Keratinocyte (primary cell): Measurements from ENCODE around the gene NTN5. TPM values are rescaled to one million over a fixed set of nuclear protein-coding genes. Genes with fewer than 3 reads are reported as not detected.
"Not testable (repeated sequence)": the region's sequence is repeated elsewhere in the genome, so short reads cannot be mapped to it uniquely, and the experiment has no call there.

Experiments used
- DNase-seq: peaks from one replicate; pipeline ENCODE4 v3.0.0-alpha.2; 2011; ENCODE audit warnings: low read depth, missing footprints, low spot score
- FAIRE-seq: peaks from 2 replicates; lab custom pipeline; 2011; peaks lifted over from hg19 to GRCh38; lab: Jason Lieb, UNC
- H2AFZ ChIP-seq: 2 replicates; pipeline ENCODE4 v1.6.0; 2012; ENCODE audit warnings: low read length, control low read depth, inconsistent platforms; ENCODE audit not compliant: control insufficient read depth
- H3K27ac ChIP-seq: 2 replicates; pipeline ENCODE4 v1.5.1; 2011; ENCODE audit warnings: low read length; ENCODE audit not compliant: control insufficient read depth, insufficient read depth
- H3K27me3 ChIP-seq: 3 replicates; pipeline ENCODE4 v1.6.0; 2011; ENCODE audit warnings: low read length; ENCODE audit not compliant: control insufficient read depth, insufficient read depth; ENCODE audit errors: extremely low read depth
- H3K36me3 ChIP-seq, 2 experiments: 2 replicates in 1 of 2; 3 replicates in 1 of 2; pipeline ENCODE4 v1.5.1; 2011; ENCODE audit warnings: low read length in 2 of 2, mild to moderate bottlenecking in 1 of 2; ENCODE audit not compliant: control insufficient read depth in 2 of 2, insufficient read depth in 2 of 2; ENCODE audit errors: extremely low read depth in 1 of 2
- H3K4me1 ChIP-seq: 3 replicates; pipeline ENCODE4 v1.5.1; 2011; ENCODE audit warnings: low read length; ENCODE audit not compliant: control insufficient read depth, insufficient read depth; ENCODE audit errors: extremely low read depth
- H3K4me2 ChIP-seq: 3 replicates; pipeline ENCODE4 v1.6.0; 2011; ENCODE audit warnings: low read depth, low read length; ENCODE audit not compliant: control insufficient read depth, insufficient read depth; ENCODE audit errors: extremely low read depth
- H3K4me3 ChIP-seq, 3 experiments: fragments of 200-600 bp in 1 of 3; sonication (generic) in 1 of 3; 2 replicates in 2 of 3; 3 replicates in 1 of 3; pipeline ENCODE4 v1.5.1; 2011 to 2016; ENCODE audit warnings: low read length in 3 of 3, mild to moderate bottlenecking in 3 of 3, control low read depth in 2 of 3, inconsistent platforms in 1 of 3, low read depth in 1 of 3, mixed read lengths in 1 of 3, mixed run types in 1 of 3, moderate library complexity in 1 of 3; ENCODE audit not compliant: control insufficient read depth in 2 of 3, insufficient read depth in 2 of 3; ENCODE audit errors: extremely low read depth in 1 of 3
- H3K79me2 ChIP-seq: 2 replicates; pipeline ENCODE4 v1.6.0; 2012; ENCODE audit warnings: low read length; ENCODE audit not compliant: control insufficient read depth, insufficient read depth
- H3K9ac ChIP-seq: 3 replicates; pipeline ENCODE4 v1.6.0; 2011; ENCODE audit warnings: low read length; ENCODE audit not compliant: control insufficient read depth, insufficient read depth; ENCODE audit errors: extremely low read depth
- H3K9me1 ChIP-seq: 3 replicates; pipeline ENCODE4 v1.6.0; 2011; ENCODE audit warnings: low read length; ENCODE audit not compliant: control insufficient read depth, insufficient read depth; ENCODE audit errors: extremely low read depth
- H3K9me3 ChIP-seq: 2 replicates; pipeline ENCODE4 v1.5.1; 2012; ENCODE audit warnings: low read depth, low read length; ENCODE audit not compliant: control insufficient read depth
- H4K20me1 ChIP-seq: 3 replicates; pipeline ENCODE4 v1.6.0; 2011; ENCODE audit warnings: low read length; ENCODE audit not compliant: control insufficient read depth, insufficient read depth; ENCODE audit errors: extremely low read depth
- EZH2 ChIP-seq: IDR thresholded peaks from one replicate; pipeline ENCODE4 v1.6.1; 2012; ENCODE audit warnings: inconsistent platforms, mild to moderate bottlenecking, low read length, moderate library complexity
- dilution Hi-C: fragments of 300-500 bp; cut with MboI; formaldehyde crosslinking; loops from one replicate; pipeline ENCODE4 v1.7.0; 2020; ENCODE audit warnings: low sequenced_read_pairs; ENCODE audit not compliant: extremely low pct_ligation_motif_present
- polyA plus RNA-seq, 5 experiments: library from polyadenylated mRNA; depleted of rRNA in 3 of 5; stranded (reverse) in 3 of 5; stranded (forward) in 1 of 5; unstranded in 1 of 5; fragments of >200 nt; gene quantifications; 1 replicate in 1 of 5; 2 replicates in 3 of 5; 3 replicates in 1 of 5; pipeline versions ENCODE4 v1.2.1 to v1.2.3, GENCODE V29; 2011 to 2012; ENCODE audit warnings: missing spikeins in 2 of 5, low read depth in 1 of 5, low replicate concordance in 1 of 5
- TF ChIP-seq, protein P1 (sequence below), 3 experiments: IDR thresholded peaks in 1 of 3; conservative IDR thresholded peaks in 1 of 3; optimal IDR thresholded peaks in 1 of 3; 2 replicates in 2 of 3; 3 replicates in 1 of 3; pipeline versions ENCODE3 to v1.5.1; 2011; ENCODE audit warnings: low read length in 3 of 3, mild to moderate bottlenecking in 3 of 3, moderate library complexity in 2 of 3, control low read depth in 1 of 3, inconsistent platforms in 1 of 3; ENCODE audit not compliant: insufficient read depth in 2 of 3; ENCODE audit errors: extremely low read depth in 1 of 3

Gene NTN5
- polyA plus RNA-seq, 1 donor (not counting 4 experiments of a cell fraction or from before 2014, with no cell fraction given): 0.07 TPM

DNA sequence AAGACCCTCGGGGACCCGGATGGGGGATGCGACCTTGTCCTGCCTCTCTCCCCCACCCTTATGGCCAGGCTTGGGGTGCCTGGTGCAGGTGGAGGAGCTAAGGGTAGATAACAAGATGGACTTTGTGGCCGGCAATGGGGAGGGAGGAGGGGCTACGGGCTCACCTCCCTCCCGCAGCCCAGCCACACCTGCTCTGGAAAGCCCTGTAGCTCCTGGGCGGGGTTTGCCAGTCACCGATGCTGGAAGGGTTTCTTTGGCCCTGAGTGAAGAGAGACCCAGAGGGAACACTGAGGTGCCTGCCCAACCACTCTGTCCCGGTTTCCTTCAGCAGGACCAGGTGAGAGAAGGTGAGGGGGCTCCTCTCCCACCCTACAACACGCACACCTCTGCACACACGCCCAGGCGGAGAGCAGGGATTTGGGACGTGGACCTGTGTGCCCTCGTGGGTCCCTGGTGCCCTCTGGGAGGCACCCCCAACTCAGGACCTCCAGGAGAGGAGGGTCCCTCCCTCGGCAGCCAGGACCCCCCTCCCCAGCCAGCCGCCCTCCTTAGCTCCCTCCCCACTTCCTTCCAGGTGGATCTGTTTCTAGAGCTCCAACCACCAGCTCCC lies 23.0 kb upstream of the NTN5 start, which contains the start of gene FUT2:
Gene FUT2, plus strand, starts transcription at position 229 of the 610 bp plus-strand sequence. CDS start 6,986 bp downstream, outside the sequence.
- H3K27ac ChIP-seq: peak within 1 kb of the TSS; percentile 36
- DNase-seq: no peak
- H3K9ac ChIP-seq: peak within 1 kb of the TSS; percentile 60
- no peaks in the 10 kb centered on the region for H3K36me3 ChIP-seq
- peaks cover 26% of the 10 kb centered on the region for H3K4me1 ChIP-seq
- TF ChIP-seq, protein P1, sequence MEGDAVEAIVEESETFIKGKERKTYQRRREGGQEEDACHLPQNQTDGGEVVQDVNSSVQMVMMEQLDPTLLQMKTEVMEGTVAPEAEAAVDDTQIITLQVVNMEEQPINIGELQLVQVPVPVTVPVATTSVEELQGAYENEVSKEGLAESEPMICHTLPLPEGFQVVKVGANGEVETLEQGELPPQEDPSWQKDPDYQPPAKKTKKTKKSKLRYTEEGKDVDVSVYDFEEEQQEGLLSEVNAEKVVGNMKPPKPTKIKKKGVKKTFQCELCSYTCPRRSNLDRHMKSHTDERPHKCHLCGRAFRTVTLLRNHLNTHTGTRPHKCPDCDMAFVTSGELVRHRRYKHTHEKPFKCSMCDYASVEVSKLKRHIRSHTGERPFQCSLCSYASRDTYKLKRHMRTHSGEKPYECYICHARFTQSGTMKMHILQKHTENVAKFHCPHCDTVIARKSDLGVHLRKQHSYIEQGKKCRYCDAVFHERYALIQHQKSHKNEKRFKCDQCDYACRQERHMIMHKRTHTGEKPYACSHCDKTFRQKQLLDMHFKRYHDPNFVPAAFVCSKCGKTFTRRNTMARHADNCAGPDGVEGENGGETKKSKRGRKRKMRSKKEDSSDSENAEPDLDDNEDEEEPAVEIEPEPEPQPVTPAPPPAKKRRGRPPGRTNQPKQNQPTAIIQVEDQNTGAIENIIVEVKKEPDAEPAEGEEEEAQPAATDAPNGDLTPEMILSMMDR (optimal IDR thresholded peaks at IDR 0.05 in 1 of 3, IDR thresholded peaks at IDR 0.05 in 1 of 3, conservative IDR thresholded peaks at IDR 0.05 in 1 of 3; ENCODE audit: extremely low read depth in 1 of 3, insufficient read depth in 2 of 3, low read length in 3 of 3): no peak
- no peak for TF ChIP-seq EZH2
- H3K4me3 ChIP-seq: peak within 1 kb of the TSS; percentile 48 to 70 (median 67)
- peak within 1 kb of the TSS; percentile 83 for H2AFZ ChIP-seq
- dilution Hi-C loops: no loop called here
- no peaks in the 10 kb centered on the region for H3K9me1 ChIP-seq
- H3K4me2 ChIP-seq: peak within 1 kb of the TSS; percentile 95
- no peaks in the 10 kb centered on the region for H3K79me2 ChIP-seq
- no peaks in the 10 kb centered on the region for H4K20me1 ChIP-seq
- no peak for FAIRE-seq
- H3K9me3 ChIP-seq: no peaks in the 10 kb centered on the region
- H3K27me3 ChIP-seq: no peaks in the 10 kb centered on the region

DNA sequence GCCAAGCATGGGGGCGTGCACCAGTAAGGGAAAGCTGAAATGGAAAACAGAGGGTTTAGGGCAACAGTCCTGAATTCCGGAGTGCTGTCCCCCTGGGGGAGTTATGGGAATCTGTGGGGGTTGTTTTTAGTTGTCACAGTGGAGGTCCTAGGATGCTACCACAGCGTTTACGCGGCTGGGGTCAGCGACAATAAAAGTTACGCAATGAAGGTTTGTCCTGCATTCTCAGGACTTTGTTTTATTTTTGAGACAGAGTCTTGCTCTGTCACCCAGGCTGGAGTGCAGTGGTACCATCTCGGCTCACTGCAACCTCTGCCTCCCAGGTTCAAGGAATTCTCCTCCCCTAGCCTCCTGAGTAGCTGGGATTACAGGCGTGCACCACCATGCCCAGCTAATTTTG lies 20.8 kb upstream of the NTN5 start:
- H3K4me3 ChIP-seq, H3K27me3 ChIP-seq, H3K79me2 ChIP-seq, DNase-seq, H2AFZ ChIP-seq, H3K27ac ChIP-seq, H3K4me2 ChIP-seq, H3K9me3 ChIP-seq, FAIRE-seq, H3K9ac ChIP-seq, H3K36me3 ChIP-seq, H3K9me1 ChIP-seq, H4K20me1 ChIP-seq, dilution Hi-C loops: not testable (repeated sequence)
- H3K4me1 ChIP-seq: peaks cover 21% of the 10 kb centered on the region

DNA sequence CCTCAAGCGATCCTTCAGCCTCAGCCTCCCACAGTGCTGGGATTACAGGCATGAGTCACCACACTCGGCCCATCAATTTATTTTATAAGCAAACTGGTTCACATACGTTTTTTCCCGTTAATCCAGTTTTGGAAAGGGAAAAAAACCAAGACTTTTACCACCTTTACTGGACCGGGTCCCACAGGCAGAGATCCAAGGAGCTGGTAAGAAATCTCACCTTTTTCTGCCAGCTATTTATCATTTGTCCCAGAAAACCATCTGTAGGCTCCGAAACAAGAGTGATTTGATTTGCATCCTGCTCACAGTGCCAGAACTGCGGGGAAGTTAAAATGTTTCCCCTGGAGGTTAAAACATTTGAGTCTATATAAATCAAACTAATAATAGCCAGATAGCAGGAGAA lies 16.6 kb upstream of the NTN5 start:
- Histone ChIP-seq H3K9ac (no peak overlapping the region), H3K36me3 (no peaks in the 10 kb centered on the region), H3K4me2 (no peak overlapping the region), H3K9me3 (no peaks in the 10 kb centered on the region), H2AFZ (no peak overlapping the region), H3K27me3 (no peaks in the 10 kb centered on the region), H3K4me1 (no peaks in the 10 kb centered on the region), H4K20me1 (no peaks in the 10 kb centered on the region), H3K9me1 (no peaks in the 10 kb centered on the region), H3K79me2 (no peaks in the 10 kb centered on the region), H3K4me3 (no peak overlapping the region), H3K27ac (no peak overlapping the region)
- DNase-seq: no peak
- TF ChIP-seq, protein P1 (optimal IDR thresholded peaks at IDR 0.05 in 1 of 3, IDR thresholded peaks at IDR 0.05 in 1 of 3, conservative IDR thresholded peaks at IDR 0.05 in 1 of 3; ENCODE audit: extremely low read depth in 1 of 3, insufficient read depth in 2 of 3, low read length in 3 of 3): no peak
- TF ChIP-seq EZH2: no peak
- dilution Hi-C loops: no loop called here
- no peak for FAIRE-seq
